Suprapubic skin (tissue), 3 donors: ENCODE measurements around the gene SRRM3.

Experiments used
- POLR2AphosphoS5 ChIP-seq, 3 donors: sonication (generic); formaldehyde crosslinking; IDR thresholded peaks; one replicate each; pipeline ENCODE4 v1.6.1; 2017; ENCODE audit warnings: antibody characterized with exemption in 3 of 3
- TF ChIP-seq, protein P1 (sequence below), 2 donors: fragments of 200-600 bp in 1 of 2; fragments of 450-650 bp in 1 of 2; sonication (generic) in 1 of 2; IDR thresholded peaks; one replicate each; pipeline ENCODE4 v1.5.1; 2016 to 2019; ENCODE audit warnings: antibody characterized with exemption in 2 of 2, mild to moderate bottlenecking in 1 of 2, moderate library complexity in 1 of 2

- TF ChIP-seq, protein P1, sequence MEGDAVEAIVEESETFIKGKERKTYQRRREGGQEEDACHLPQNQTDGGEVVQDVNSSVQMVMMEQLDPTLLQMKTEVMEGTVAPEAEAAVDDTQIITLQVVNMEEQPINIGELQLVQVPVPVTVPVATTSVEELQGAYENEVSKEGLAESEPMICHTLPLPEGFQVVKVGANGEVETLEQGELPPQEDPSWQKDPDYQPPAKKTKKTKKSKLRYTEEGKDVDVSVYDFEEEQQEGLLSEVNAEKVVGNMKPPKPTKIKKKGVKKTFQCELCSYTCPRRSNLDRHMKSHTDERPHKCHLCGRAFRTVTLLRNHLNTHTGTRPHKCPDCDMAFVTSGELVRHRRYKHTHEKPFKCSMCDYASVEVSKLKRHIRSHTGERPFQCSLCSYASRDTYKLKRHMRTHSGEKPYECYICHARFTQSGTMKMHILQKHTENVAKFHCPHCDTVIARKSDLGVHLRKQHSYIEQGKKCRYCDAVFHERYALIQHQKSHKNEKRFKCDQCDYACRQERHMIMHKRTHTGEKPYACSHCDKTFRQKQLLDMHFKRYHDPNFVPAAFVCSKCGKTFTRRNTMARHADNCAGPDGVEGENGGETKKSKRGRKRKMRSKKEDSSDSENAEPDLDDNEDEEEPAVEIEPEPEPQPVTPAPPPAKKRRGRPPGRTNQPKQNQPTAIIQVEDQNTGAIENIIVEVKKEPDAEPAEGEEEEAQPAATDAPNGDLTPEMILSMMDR (IDR thresholded peaks at IDR 0.05), result no peak
- no peak for TF ChIP-seq POLR2AphosphoS5 (IDR thresholded peaks at IDR 0.05)
Observed at GRCh38 chr7:76238326-76238725, 36.6 kb downstream of the SRRM3 start.
